GM19351 (cell line): ENCODE results near the gene TIAM1.

Experiments used
- ATAC-seq: cut with Tn5 transposase; IDR thresholded peaks from one replicate; pipeline ENCODE4 v1.9.1; 2021; ENCODE audit warnings: mild to moderate bottlenecking, moderate library complexity; ENCODE audit not compliant: unreplicated experiment

Gene TIAM1

GRCh38 chr21:31343680-31344480 is at the start of gene TIAM1:
Gene TIAM1, minus strand, starts transcription at chr21:31344261. Its CDS starts 77,289 bp downstream, at chr21:31266972.
- ATAC-seq = no peak

- ATAC-seq = no peak
These were observed 43.6 kb upstream of the TIAM1 start for GRCh38 chr21:31387560-31388186.

- ATAC-seq = no peak
These were observed 41.9 kb upstream of the TIAM1 start for GRCh38 chr21:31386006-31386405.

GRCh38 chr21:31383770-31384169 is 39.7 kb upstream of the TIAM1 start:
- ATAC-seq = no peak

GRCh38 chr21:31382060-31382459 is 38.0 kb upstream of the TIAM1 start:
- no peak for ATAC-seq

- no peak for ATAC-seq
These were observed 32.2 kb upstream of the TIAM1 start for GRCh38 chr21:31376301-31376700.

- ATAC-seq = no peak
These were observed 30.3 kb upstream of the TIAM1 start for GRCh38 chr21:31374395-31374794.

GRCh38 chr21:31372471-31372765 is 28.4 kb upstream of the TIAM1 start:
- no peak for ATAC-seq

GRCh38 chr21:31371715-31372470 is 27.8 kb upstream of the TIAM1 start:
- ATAC-seq = no peak

GRCh38 chr21:31370893-31371544 is 27.0 kb upstream of the TIAM1 start:
- ATAC-seq = no peak

GRCh38 chr21:31370281-31370892 is 26.3 kb upstream of the TIAM1 start:
- ATAC-seq = no peak

GRCh38 chr21:31368361-31368760 is 24.3 kb upstream of the TIAM1 start:
- no peak for ATAC-seq

GRCh38 chr21:31367801-31368200 is 23.7 kb upstream of the TIAM1 start:
- ATAC-seq = no peak

GRCh38 chr21:31366825-31367224 is 22.8 kb upstream of the TIAM1 start:
- no peak for ATAC-seq

GRCh38 chr21:31364253-31364945 is 20.3 kb upstream of the TIAM1 start:
- no peak for ATAC-seq

GRCh38 chr21:31363720-31364119 is 19.7 kb upstream of the TIAM1 start:
- no peak for ATAC-seq

- ATAC-seq = no peak
These were observed 16.7 kb upstream of the TIAM1 start for GRCh38 chr21:31360717-31361116.

GRCh38 chr21:31358158-31358557 is 14.1 kb upstream of the TIAM1 start:
- no peak for ATAC-seq

GRCh38 chr21:31356440-31356839 is 12.4 kb upstream of the TIAM1 start:
- no peak for ATAC-seq
